ENCODE measurements around the gene SPDL1.

The SPDL1 gene

DNA sequence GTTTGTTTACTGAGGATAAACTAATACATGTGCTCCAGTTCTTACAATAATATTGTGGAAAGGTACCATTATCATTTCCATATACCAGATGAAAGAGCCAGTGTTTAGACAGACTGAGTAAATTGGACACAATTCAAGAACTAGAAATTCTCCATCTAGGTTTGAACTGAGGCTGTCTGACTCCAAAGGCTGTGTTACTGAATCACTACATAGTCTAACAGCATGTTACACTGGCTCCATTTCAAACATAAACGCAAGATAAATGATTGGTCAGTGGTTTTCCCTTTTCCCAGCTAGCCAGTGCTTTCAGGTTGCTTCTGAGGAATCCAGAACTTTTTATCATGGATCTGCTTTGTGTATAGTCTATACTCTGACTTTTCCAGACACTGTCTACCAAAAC lies 8.1 kb downstream of the SPDL1 start:
- H3K4me1 ChIP-seq (ENCODE audit: control insufficient read depth, insufficient read depth, low read length) = no peaks in the 10 kb centered on the region
- no peak overlapping the region for H3K27ac ChIP-seq (ENCODE audit: insufficient read depth, low read depth, low read length, poor library complexity, severe bottlenecking)
- no peak overlapping the region for H3K4me3 ChIP-seq (ENCODE audit: insufficient read depth, low read depth, low read length)
- H3K27me3 ChIP-seq (ENCODE audit: control insufficient read depth, insufficient read depth, low read length, poor library complexity, severe bottlenecking) = no peaks in the 10 kb centered on the region
- H3K9me3 ChIP-seq (ENCODE audit: control insufficient read depth, low read length) = no peaks in the 10 kb centered on the region
- 56 to 66% methylated on average over 1 of the region's 1 CpG for WGBS, 2 experiments
- H3K36me3 ChIP-seq (ENCODE audit: control insufficient read depth, insufficient read depth, low read length) = peaks cover 47% of the 10 kb centered on the region

DNA sequence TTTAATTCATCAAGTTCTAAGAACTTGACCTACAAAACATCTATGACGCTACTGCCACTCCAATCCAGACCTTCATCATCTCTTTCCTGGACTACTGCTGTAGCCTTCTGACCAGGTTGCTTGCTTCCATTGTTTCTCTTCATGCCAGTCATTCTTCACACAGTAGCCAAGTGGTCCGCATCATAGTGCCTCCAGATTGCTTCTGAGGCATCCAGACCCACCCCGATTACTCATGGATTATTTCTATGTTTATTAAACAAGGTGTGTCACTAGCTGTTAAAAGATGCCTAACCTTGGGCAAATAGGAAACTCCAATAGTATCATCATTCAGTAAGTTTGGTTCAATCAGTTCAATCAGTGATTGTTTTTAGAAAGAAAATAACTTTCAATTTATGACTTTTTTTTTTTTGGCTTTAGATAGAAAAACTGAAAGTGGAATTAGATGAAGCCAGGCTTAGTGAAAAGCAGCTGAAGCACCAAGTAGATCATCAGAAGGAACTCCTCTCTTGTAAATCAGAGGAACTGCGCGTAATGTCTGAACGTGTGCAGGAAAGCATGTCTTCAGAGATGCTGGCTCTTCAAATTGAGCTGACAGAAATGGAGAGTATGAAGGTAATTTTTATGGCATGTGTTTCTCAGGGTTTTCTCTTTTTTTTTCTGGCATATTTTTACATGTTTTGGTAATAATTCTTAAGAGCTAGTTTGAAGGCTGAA lies 9.5 kb downstream of the SPDL1 start:
- Histone ChIP-seq H3K4me1 (ENCODE audit: control insufficient read depth, insufficient read depth, low read length) (no peaks in the 10 kb centered on the region), H3K27me3 (ENCODE audit: control insufficient read depth, insufficient read depth, low read length, poor library complexity, severe bottlenecking) (no peaks in the 10 kb centered on the region), H3K36me3 (ENCODE audit: control insufficient read depth, insufficient read depth, low read length) (peaks cover 52% of the 10 kb centered on the region), H3K4me3 (ENCODE audit: insufficient read depth, low read depth, low read length) (no peak overlapping the region), H3K9me3 (ENCODE audit: control insufficient read depth, low read length) (no peaks in the 10 kb centered on the region), H3K27ac (ENCODE audit: insufficient read depth, low read depth, low read length, poor library complexity, severe bottlenecking) (no peak overlapping the region)
- WGBS, 2 experiments = 98% methylated on average over 6 of the region's 6 CpGs

DNA sequence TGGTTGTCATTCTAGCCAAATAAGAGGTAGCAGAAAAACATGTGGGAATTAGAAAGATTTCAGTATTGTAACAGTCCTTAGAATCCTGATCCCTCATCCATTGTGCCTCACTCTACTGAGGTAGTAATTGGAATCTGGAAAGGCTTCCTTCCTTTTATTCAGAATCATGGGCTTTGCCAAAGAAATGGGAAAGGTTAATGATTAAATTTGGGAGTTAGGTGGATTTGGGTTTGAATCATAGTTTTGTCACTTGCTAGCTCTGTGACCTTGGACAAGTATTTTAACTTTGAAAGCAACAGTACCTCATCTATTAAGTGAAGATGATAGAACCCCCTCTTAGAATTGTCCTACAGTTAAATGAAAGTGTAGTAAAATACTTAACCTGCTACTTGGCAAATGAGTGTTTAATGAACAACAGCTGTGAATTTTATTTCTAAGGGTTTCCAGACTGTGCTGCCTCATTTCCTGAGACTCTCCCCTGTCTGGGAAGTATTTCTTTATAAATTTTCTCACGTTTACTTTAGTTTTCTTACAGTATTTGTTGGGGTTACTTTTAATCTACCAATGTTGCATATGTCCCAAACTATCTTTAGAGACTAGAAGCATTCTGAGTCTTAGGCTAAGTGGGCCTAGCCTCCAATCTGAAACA lies 11.7 kb downstream of the SPDL1 start:
- Histone ChIP-seq H3K4me1 (ENCODE audit: control insufficient read depth, insufficient read depth, low read length) (no peaks in the 10 kb centered on the region), H3K27ac (ENCODE audit: insufficient read depth, low read depth, low read length, poor library complexity, severe bottlenecking) (no peak overlapping the region), H3K27me3 (ENCODE audit: control insufficient read depth, insufficient read depth, low read length, poor library complexity, severe bottlenecking) (no peaks in the 10 kb centered on the region), H3K4me3 (ENCODE audit: insufficient read depth, low read depth, low read length) (no peak overlapping the region), H3K36me3 (ENCODE audit: control insufficient read depth, insufficient read depth, low read length) (peaks cover 52% of the 10 kb centered on the region), H3K9me3 (ENCODE audit: control insufficient read depth, low read length) (no peaks in the 10 kb centered on the region)
- 100% methylated on average over 1 of the region's 1 CpG; no CpG with 5 or more reads in 1 of the 2 experiments for WGBS, 2 experiments

DNA sequence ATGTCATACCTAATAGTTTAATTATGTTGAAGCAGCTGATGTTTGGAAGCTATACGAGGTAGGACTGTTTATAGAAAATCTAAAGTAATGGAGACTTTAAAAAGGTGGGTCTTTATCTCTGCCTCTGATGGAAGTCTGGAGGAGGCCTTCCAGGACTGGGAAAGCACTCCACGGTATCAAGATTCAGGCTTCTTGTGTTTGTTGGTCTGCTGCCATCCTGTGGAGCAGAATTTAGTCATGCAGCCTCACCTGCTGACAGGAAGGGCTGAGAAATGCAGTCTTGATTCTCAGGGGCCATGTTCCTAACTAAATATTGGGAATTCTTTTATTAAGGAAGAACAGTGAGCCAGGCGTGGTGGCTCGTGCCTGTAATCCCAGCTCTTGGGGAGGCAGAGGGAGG lies 15.9 kb downstream of the SPDL1 start:
- Histone ChIP-seq H3K36me3 (ENCODE audit: control insufficient read depth, insufficient read depth, low read length) (peaks cover 42% of the 10 kb centered on the region), H3K27ac (ENCODE audit: insufficient read depth, low read depth, low read length, poor library complexity, severe bottlenecking) (no peak overlapping the region), H3K4me3 (ENCODE audit: insufficient read depth, low read depth, low read length) (no peak overlapping the region), H3K4me1 (ENCODE audit: control insufficient read depth, insufficient read depth, low read length) (no peaks in the 10 kb centered on the region), H3K9me3 (ENCODE audit: control insufficient read depth, low read length) (no peaks in the 10 kb centered on the region), H3K27me3 (ENCODE audit: control insufficient read depth, insufficient read depth, low read length, poor library complexity, severe bottlenecking) (no peaks in the 10 kb centered on the region)
- WGBS, 2 experiments = 91 to 94% methylated on average over 4 of the region's 4 CpGs

DNA sequence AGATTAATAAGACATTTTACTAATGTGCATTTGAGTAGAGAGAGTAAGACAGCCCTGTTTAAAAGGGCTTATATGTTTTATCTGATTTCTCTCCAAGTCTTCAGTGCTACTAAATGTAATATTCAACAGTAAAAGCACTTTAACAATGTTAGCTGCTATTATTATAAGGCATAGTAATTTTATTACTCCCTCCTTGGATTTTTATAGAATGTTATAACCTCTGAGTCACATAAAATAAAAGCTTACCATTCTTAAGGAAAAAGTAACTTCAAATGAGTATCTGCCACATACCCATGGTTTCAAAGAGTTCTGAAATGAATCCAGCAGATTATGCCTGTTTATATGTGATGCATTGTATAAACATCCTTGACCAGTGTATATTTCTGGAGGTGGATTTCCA lies 19.0 kb downstream of the SPDL1 start:
- H3K4me3 ChIP-seq (ENCODE audit: insufficient read depth, low read depth, low read length) = no peak overlapping the region
- H3K27me3 ChIP-seq (ENCODE audit: control insufficient read depth, insufficient read depth, low read length, poor library complexity, severe bottlenecking) = no peaks in the 10 kb centered on the region
- H3K27ac ChIP-seq (ENCODE audit: insufficient read depth, low read depth, low read length, poor library complexity, severe bottlenecking) = no peak overlapping the region
- peaks cover 27% of the 10 kb centered on the region for H3K36me3 ChIP-seq (ENCODE audit: control insufficient read depth, insufficient read depth, low read length)
- H3K9me3 ChIP-seq (ENCODE audit: control insufficient read depth, low read length) = no peaks in the 10 kb centered on the region
- no peaks in the 10 kb centered on the region for H3K4me1 ChIP-seq (ENCODE audit: control insufficient read depth, insufficient read depth, low read length)

DNA sequence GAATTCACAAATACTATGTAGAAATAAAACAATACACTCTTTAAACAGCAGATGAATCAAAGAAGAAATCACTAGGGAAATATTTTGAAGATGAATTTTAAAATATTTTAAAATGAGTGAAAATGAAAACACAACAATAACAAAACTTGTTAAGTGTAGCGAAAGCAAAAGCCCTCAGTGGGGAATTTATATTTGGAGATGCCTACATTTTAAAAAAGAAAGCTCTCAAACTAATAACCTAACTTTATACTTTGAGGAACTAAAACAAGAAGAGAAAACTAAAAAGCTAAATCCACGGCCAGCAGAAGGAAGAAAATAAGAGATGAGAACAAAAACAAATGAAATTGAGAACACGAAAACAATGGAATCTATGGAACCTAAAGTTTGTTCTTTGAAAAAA lies 22.7 kb downstream of the SPDL1 start:
- Histone ChIP-seq H3K27me3 (ENCODE audit: control insufficient read depth, insufficient read depth, low read length, poor library complexity, severe bottlenecking) (no peaks in the 10 kb centered on the region), H3K9me3 (ENCODE audit: control insufficient read depth, low read length) (no peaks in the 10 kb centered on the region), H3K4me3 (ENCODE audit: insufficient read depth, low read depth, low read length) (no peak overlapping the region), H3K36me3 (ENCODE audit: control insufficient read depth, insufficient read depth, low read length) (peaks cover 1% of the 10 kb centered on the region), H3K4me1 (ENCODE audit: control insufficient read depth, insufficient read depth, low read length) (no peaks in the 10 kb centered on the region), H3K27ac (ENCODE audit: insufficient read depth, low read depth, low read length, poor library complexity, severe bottlenecking) (no peak overlapping the region)
- 96 to 100% methylated on average over 2 of the region's 3 CpGs for WGBS, 2 experiments

DNA sequence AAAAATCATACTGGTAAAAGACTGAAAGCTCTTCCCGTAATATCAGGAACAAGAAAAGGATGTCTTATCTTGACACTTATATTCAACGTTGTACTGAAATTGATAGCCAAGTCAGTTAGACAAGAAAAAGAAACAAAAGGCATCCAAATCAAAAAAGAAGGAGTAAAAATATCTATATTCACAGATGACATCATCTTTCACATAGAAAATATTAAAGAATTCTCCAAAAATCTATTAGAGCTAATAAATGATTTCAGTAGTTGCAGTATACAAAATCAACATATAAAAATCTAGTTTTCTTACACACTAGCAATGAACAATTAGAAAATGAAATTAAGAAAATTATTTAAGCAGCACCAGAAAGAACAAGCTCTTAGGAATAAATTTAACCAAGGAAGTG lies 24.3 kb downstream of the SPDL1 start:
- Histone ChIP-seq H3K27ac (ENCODE audit: insufficient read depth, low read depth, low read length, poor library complexity, severe bottlenecking) (no peak overlapping the region), H3K4me3 (ENCODE audit: insufficient read depth, low read depth, low read length) (no peak overlapping the region), H3K9me3 (ENCODE audit: control insufficient read depth, low read length) (no peaks in the 10 kb centered on the region), H3K4me1 (ENCODE audit: control insufficient read depth, insufficient read depth, low read length) (no peaks in the 10 kb centered on the region), H3K36me3 (ENCODE audit: control insufficient read depth, insufficient read depth, low read length) (no peaks in the 10 kb centered on the region), H3K27me3 (ENCODE audit: control insufficient read depth, insufficient read depth, low read length, poor library complexity, severe bottlenecking) (no peaks in the 10 kb centered on the region)
- 95 to 100% methylated on average over 2 of the region's 2 CpGs for WGBS, 2 experiments

DNA sequence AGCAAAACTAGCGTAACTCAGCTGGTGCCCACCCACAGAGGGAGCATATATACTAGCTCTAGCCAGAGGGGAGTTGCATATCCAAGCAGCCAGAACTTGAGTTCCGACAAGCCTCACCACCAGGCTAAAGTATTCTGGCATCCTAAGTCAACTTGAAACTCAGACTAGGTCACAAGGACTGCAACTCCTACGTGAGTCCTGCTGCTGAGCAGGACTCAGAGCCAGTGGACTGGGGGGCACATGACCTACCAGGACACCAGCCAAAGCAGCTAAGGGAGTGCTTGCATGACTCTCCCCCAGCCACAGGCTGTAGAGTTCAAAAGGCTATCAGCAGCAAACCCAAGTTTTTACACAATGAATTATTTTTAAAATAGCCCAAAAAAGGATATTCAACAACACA lies 26.1 kb downstream of the SPDL1 start:
- no peaks in the 10 kb centered on the region for H3K4me1 ChIP-seq (ENCODE audit: control insufficient read depth, insufficient read depth, low read length)
- no peak overlapping the region for H3K4me3 ChIP-seq (ENCODE audit: insufficient read depth, low read depth, low read length)
- H3K9me3 ChIP-seq (ENCODE audit: control insufficient read depth, low read length) = no peaks in the 10 kb centered on the region
- H3K36me3 ChIP-seq (ENCODE audit: control insufficient read depth, insufficient read depth, low read length) = no peaks in the 10 kb centered on the region
- H3K27ac ChIP-seq (ENCODE audit: insufficient read depth, low read depth, low read length, poor library complexity, severe bottlenecking) = no peak overlapping the region
- 82 to 84% methylated on average over 3 of the region's 3 CpGs for WGBS, 2 experiments
- no peaks in the 10 kb centered on the region for H3K27me3 ChIP-seq (ENCODE audit: control insufficient read depth, insufficient read depth, low read length, poor library complexity, severe bottlenecking)

DNA sequence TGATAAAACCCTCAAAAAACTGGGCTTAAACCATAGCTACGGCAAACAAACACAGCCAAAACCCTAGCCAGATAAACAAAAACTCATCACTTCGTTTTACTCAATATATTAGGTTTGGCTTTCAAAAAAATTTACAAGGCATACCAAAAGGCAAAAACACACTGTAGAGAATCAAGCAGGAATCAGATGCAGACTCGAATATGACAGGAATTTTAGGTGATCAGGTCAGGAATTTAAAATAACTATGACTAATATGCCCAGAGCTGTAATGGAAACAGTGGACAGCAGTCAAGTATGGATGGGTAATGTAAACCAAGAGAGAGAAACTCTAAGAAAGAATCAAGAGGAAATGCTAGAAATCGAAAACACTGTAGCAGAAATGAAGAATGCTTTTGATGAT lies 27.0 kb downstream of the SPDL1 start:
- Histone ChIP-seq H3K4me1 (ENCODE audit: control insufficient read depth, insufficient read depth, low read length) (no peaks in the 10 kb centered on the region), H3K36me3 (ENCODE audit: control insufficient read depth, insufficient read depth, low read length) (no peaks in the 10 kb centered on the region), H3K9me3 (ENCODE audit: control insufficient read depth, low read length) (no peaks in the 10 kb centered on the region), H3K4me3 (ENCODE audit: insufficient read depth, low read depth, low read length) (no peak overlapping the region), H3K27ac (ENCODE audit: insufficient read depth, low read depth, low read length, poor library complexity, severe bottlenecking) (no peak overlapping the region), H3K27me3 (ENCODE audit: control insufficient read depth, insufficient read depth, low read length, poor library complexity, severe bottlenecking) (no peaks in the 10 kb centered on the region)
- 91% methylated on average over 4 of the region's 4 CpGs for WGBS, 2 experiments

DNA sequence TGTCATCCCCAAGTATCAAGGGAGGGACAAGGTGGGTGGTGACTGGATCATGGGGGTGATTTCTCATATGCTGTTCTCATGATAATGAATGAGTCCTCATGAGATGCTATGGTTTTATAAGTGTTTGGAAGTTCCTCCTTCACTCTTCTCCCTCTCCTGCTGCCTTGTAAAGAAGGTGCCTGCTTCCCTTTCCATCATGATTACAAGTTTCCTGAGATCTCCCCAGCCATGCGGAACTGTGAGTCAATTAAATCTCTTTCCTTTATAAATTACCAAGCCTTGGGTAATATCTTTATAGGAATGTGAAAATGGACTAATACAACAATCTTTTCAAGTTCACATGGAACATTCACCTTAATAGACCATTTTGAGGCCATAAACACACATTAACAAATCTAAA lies 32.0 kb downstream of the SPDL1 start:
- H3K36me3 ChIP-seq (ENCODE audit: control insufficient read depth, insufficient read depth, low read length) = no peaks in the 10 kb centered on the region
- no peak overlapping the region for H3K4me3 ChIP-seq (ENCODE audit: insufficient read depth, low read depth, low read length)
- no peak overlapping the region for H3K27ac ChIP-seq (ENCODE audit: insufficient read depth, low read depth, low read length, poor library complexity, severe bottlenecking)
- no peaks in the 10 kb centered on the region for H3K4me1 ChIP-seq (ENCODE audit: control insufficient read depth, insufficient read depth, low read length)
- WGBS, 2 experiments = 100% methylated on average over 1 of the region's 1 CpG; no CpG with 5 or more reads in 1 of the 2 experiments
- no peaks in the 10 kb centered on the region for H3K27me3 ChIP-seq (ENCODE audit: control insufficient read depth, insufficient read depth, low read length, poor library complexity, severe bottlenecking)
- H3K9me3 ChIP-seq (ENCODE audit: control insufficient read depth, low read length) = no peaks in the 10 kb centered on the region

All from ectodermal cell (in vitro differentiated cells).